Colonic mucosa (tissue), 4 donors: ENCODE measurements around the gene RNF150. TPM values are rescaled to one million over a fixed set of nuclear protein-coding genes. Genes with fewer than 3 reads are reported as not detected.

ENCODE experiments used
- DNase-seq: peaks from one replicate; pipeline ENCODE4 v3.0.0-alpha.2; 2020
- H3K27ac ChIP-seq: fragments of 200-600 bp; one replicate; pipeline ENCODE4 v1.8.0; 2021
- H3K27me3 ChIP-seq: fragments of 200-600 bp; one replicate; pipeline ENCODE4 v1.8.0; 2021
- H3K36me3 ChIP-seq: fragments of 200-600 bp; one replicate; pipeline ENCODE4 v1.8.0; 2021
- H3K4me1 ChIP-seq: fragments of 200-600 bp; one replicate; pipeline ENCODE4 v1.8.0; 2021; ENCODE audit warnings: mild to moderate bottlenecking
- H3K4me3 ChIP-seq: fragments of 200-600 bp; one replicate; pipeline ENCODE4 v1.8.0; 2021
- H3K9ac ChIP-seq, 2 donors: one replicate each; pipeline ENCODE4 v1.7.0; 2013; ENCODE audit warnings: control low read depth in 2 of 2, low read depth in 2 of 2, low read length in 2 of 2
- H3K9me3 ChIP-seq: fragments of 200-600 bp; one replicate; pipeline ENCODE4 v1.8.0; 2021
- CTCF ChIP-seq: fragments of 200-600 bp; IDR thresholded peaks from one replicate; pipeline ENCODE4 v1.8.0; 2022; ENCODE audit warnings: antibody characterized with exemption, mild to moderate bottlenecking
- intact Hi-C: fragments of 100-400 bp; cut with DNase I; formaldehyde crosslinking; loops from one replicate; pipeline ENCODE4 v1.14.1; 2022
- total RNA-seq, 2 donors: library from RNA; stranded (reverse); fragmentation: NEBNext Ultra II Directional in 1 of 2; extraction: Animal tissue kit (Norgen Biotek cat#: 25700) in 1 of 2; gene quantifications; one replicate each; pipeline ENCODE4 v1.2.1, GENCODE V29; 2021
- donor health status: healthy.
- donor health status: DM: no; HTN: no; CAD: no.
- donor health status: DM: no; HTN: no; CAD: no.

RNF150 gene
- total RNA-seq, 2 donors from 2014 or later: 0.86 to 6.9 TPM

- no peak for DNase-seq
- Histone ChIP-seq H3K4me3 (no peak overlapping the region), H3K9me3 (no peaks in the 10 kb centered on the region), H3K36me3 (no peaks in the 10 kb centered on the region), H3K4me1 (no peaks in the 10 kb centered on the region), H3K27me3 (no peaks in the 10 kb centered on the region), H3K9ac (no peak overlapping the region), H3K27ac (no peak overlapping the region)
- TF ChIP-seq CTCF: no peak
- intact Hi-C loops: no loop called here
Measured at GRCh38 chr4:141154725-141155124, 21.5 kb upstream of the RNF150 start.

GRCh38 chr4:141153751-141154510, 20.7 kb upstream of the RNF150 start:
- no peak overlapping the region for H3K27ac ChIP-seq
- no peak overlapping the region for H3K4me3 ChIP-seq
- no peaks in the 10 kb centered on the region for H3K36me3 ChIP-seq
- TF ChIP-seq CTCF: no peak
- H3K9me3 ChIP-seq: no peaks in the 10 kb centered on the region
- no peak overlapping the region for H3K9ac ChIP-seq
- intact Hi-C loops: no loop called here
- no peak for DNase-seq
- H3K4me1 ChIP-seq: no peaks in the 10 kb centered on the region
- H3K27me3 ChIP-seq: no peaks in the 10 kb centered on the region

GRCh38 chr4:141144207-141144606, 10.9 kb upstream of the RNF150 start:
- no peak for DNase-seq
- TF ChIP-seq CTCF: no peak
- Histone ChIP-seq H3K27ac (no peak overlapping the region), H3K9ac (no peak overlapping the region), H3K9me3 (no peaks in the 10 kb centered on the region), H3K4me1 (no peaks in the 10 kb centered on the region), H3K36me3 (no peaks in the 10 kb centered on the region), H3K4me3 (no peak overlapping the region), H3K27me3 (no peaks in the 10 kb centered on the region)
- intact Hi-C loops: no loop called here

- Histone ChIP-seq H3K36me3 (no peaks in the 10 kb centered on the region), H3K27me3 (no peaks in the 10 kb centered on the region), H3K4me1 (no peaks in the 10 kb centered on the region), H3K9ac (no peak overlapping the region), H3K4me3 (no peak overlapping the region), H3K27ac (no peak overlapping the region), H3K9me3 (no peaks in the 10 kb centered on the region)
- DNase-seq: no peak
- intact Hi-C loops: no loop called here
- no peak for TF ChIP-seq CTCF
Measured at GRCh38 chr4:141142423-141142822, 9.2 kb upstream of the RNF150 start.

- Histone ChIP-seq H3K9me3 (no peaks in the 10 kb centered on the region), H3K9ac (no peak overlapping the region), H3K27me3 (no peaks in the 10 kb centered on the region), H3K36me3 (no peaks in the 10 kb centered on the region), H3K4me3 (no peak overlapping the region), H3K27ac (no peak overlapping the region), H3K4me1 (no peaks in the 10 kb centered on the region)
- no peak for TF ChIP-seq CTCF
- no peak for DNase-seq
- intact Hi-C loops: no loop called here
Measured at GRCh38 chr4:141140391-141141200, 7.3 kb upstream of the RNF150 start.
